Measurements from ENCODE around the gene NPW.

- TF ChIP-seq SRF (IDR thresholded peaks at IDR 0.05; ENCODE audit: low read depth, low read length), result no peak
- TF ChIP-seq TBP (IDR thresholded peaks at IDR 0.05; ENCODE audit: low read depth, low read length), result no peak
- TF ChIP-seq TAF7 (optimal IDR thresholded peaks at IDR 0.05; ENCODE audit: borderline replicate concordance, low read depth, low read length), result no peak
- TF ChIP-seq CTCF (IDR thresholded peaks at IDR 0.05; ENCODE audit: control extremely low read depth in 1 of 3, insufficient read depth in 1 of 3, low read depth in 1 of 3, low read length in 3 of 3), result no peak
- no peak for TF ChIP-seq HDAC2 (IDR thresholded peaks at IDR 0.05; ENCODE audit: borderline replicate concordance in 1 of 2, low read depth in 2 of 2, low read length in 2 of 2)
- no peak for TF ChIP-seq ATF2 (IDR thresholded peaks at IDR 0.05; ENCODE audit: low read length)
- no peak for TF ChIP-seq SIN3A (conservative IDR thresholded peaks at IDR 0.05 in 1 of 2, IDR thresholded peaks at IDR 0.05 in 1 of 2; ENCODE audit: low read depth in 1 of 2, low read length in 2 of 2)
These were observed 46.6 kb downstream of the NPW start for GRCh38 chr16:2066139-2066538.
